A673 (cell line): ENCODE data around the gene STAP2.

Source experiments
- EZH2 ChIP-seq: fragments of 200-600 bp; sonication (generic); IDR thresholded peaks from 2 replicates; pipeline ENCODE4 v1.6.1; 2017; ENCODE audit warnings: borderline replicate concordance, low read depth, mild to moderate bottlenecking, mixed read lengths, antibody characterized with exemption, low read length; ENCODE audit not compliant: poor library complexity, severe bottlenecking
- TF ChIP-seq, protein P1 (sequence below): fragments of 300-800, 200-600 bp; sonication (generic); conservative IDR thresholded peaks from 2 replicates; pipeline ENCODE4 v1.5.1; 2017; ENCODE audit warnings: low read depth, mild to moderate bottlenecking, antibody characterized with exemption, low read length, moderate library complexity, mixed read lengths

DNA sequence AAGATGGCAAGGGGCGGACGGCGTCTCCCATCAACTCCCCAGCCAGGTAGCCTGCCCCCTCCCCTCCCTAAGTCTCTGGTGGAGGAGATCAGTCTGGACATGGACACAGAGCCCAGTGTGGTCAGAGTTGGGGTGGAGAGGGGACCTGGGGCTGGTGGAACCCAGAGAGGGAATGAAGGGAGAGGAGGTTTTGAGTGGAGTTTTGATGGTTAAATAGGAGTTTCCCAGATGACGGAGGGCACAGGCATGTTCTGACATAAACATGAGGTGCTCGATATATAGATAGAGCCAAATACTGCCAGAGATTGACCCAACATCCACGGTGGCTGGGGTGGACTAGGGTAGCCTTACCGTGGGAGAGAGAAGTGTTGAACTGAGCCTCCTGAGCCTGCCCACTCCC lies 20.2 kb downstream of the STAP2 start:
- TF ChIP-seq, protein P1, sequence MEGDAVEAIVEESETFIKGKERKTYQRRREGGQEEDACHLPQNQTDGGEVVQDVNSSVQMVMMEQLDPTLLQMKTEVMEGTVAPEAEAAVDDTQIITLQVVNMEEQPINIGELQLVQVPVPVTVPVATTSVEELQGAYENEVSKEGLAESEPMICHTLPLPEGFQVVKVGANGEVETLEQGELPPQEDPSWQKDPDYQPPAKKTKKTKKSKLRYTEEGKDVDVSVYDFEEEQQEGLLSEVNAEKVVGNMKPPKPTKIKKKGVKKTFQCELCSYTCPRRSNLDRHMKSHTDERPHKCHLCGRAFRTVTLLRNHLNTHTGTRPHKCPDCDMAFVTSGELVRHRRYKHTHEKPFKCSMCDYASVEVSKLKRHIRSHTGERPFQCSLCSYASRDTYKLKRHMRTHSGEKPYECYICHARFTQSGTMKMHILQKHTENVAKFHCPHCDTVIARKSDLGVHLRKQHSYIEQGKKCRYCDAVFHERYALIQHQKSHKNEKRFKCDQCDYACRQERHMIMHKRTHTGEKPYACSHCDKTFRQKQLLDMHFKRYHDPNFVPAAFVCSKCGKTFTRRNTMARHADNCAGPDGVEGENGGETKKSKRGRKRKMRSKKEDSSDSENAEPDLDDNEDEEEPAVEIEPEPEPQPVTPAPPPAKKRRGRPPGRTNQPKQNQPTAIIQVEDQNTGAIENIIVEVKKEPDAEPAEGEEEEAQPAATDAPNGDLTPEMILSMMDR = no peak
- no peak for TF ChIP-seq EZH2
